Panc1 (cell line): ENCODE results near the gene MIEN1. TPM values are rescaled to one million over a fixed set of nuclear protein-coding genes. Genes with fewer than 3 reads are reported as not detected.

Experiments used
- ATAC-seq: fragments of 200-7000 bp; cut with Tn5 transposase; 2 replicates; pipeline ENCODE4 v1.9.1; 2020; ENCODE audit warnings: mild to moderate bottlenecking, moderate library complexity
- BruUV-seq: library from RNA; stranded (reverse); fragments of 400-500 nt; replicated peaks from 2 replicates; lab custom pipeline; 2021; lab: Mats Ljungman, UMichigan
- CTCF ChIA-PET: fragments of 300-600 bp; sonication (Branson Sonifier 250); formaldehyde crosslinking; loops from one replicate; lab custom pipeline; 2022; ENCODE audit warnings: antibody characterized with exemption; lab: Charles Lee
- POLR2A ChIA-PET: fragments of 300-600 bp; sonication (Branson Sonifier 250); formaldehyde crosslinking; loops from one replicate; lab custom pipeline; 2022; ENCODE audit warnings: antibody characterized with exemption; lab: Charles Lee
- DNase-seq: peaks from one replicate; pipeline ENCODE4 v3.0.0-alpha.2; 2010; ENCODE audit warnings: low read depth, low spot score
- H3K27ac ChIP-seq: 2 replicates; pipeline ENCODE4 v1.5.1; 2011; ENCODE audit warnings: mild to moderate bottlenecking, low read length, inconsistent platforms
- H3K27me3 ChIP-seq: fragments of 200-500 bp; sonication (Bioruptor generic); 2 replicates; pipeline ENCODE4 v1.6.0; 2014; ENCODE audit warnings: low read length, inconsistent platforms; ENCODE audit not compliant: control insufficient read depth, insufficient read depth
- H3K36me3 ChIP-seq: fragments of 200-500 bp; sonication (Bioruptor generic); 2 replicates; pipeline ENCODE4 v1.5.1; 2014; ENCODE audit warnings: inconsistent platforms, mild to moderate bottlenecking, low read length, moderate library complexity; ENCODE audit not compliant: control insufficient read depth, insufficient read depth
- H3K4me1 ChIP-seq: 2 replicates; pipeline ENCODE4 v1.5.1; 2011; ENCODE audit warnings: inconsistent platforms, mild to moderate bottlenecking, low read length, moderate library complexity; ENCODE audit not compliant: control insufficient read depth, insufficient read depth
- H3K4me3 ChIP-seq, 2 experiments: 2 replicates each; pipeline ENCODE4 v1.5.1; 2011 to 2012; ENCODE audit warnings: low read depth in 2 of 2, low read length in 2 of 2, mild to moderate bottlenecking in 2 of 2, inconsistent platforms in 1 of 2, moderate library complexity in 1 of 2
- H3K9me3 ChIP-seq: fragments of 200-500 bp; sonication (Bioruptor generic); 2 replicates; pipeline ENCODE4 v1.5.1; 2014; ENCODE audit warnings: low read depth, mild to moderate bottlenecking, inconsistent platforms, low read length, moderate library complexity; ENCODE audit not compliant: control insufficient read depth, insufficient read depth
- CTCF ChIP-seq: fragments of 450-650 bp; IDR thresholded peaks from 2 replicates; pipeline ENCODE4 v1.5.1; 2017; ENCODE audit warnings: mild to moderate bottlenecking
- POLR2AphosphoS5 ChIP-seq: IDR thresholded peaks from 2 replicates; pipeline ENCODE4 v1.6.1; 2012; ENCODE audit warnings: mild to moderate bottlenecking, low read depth, low read length, moderate library complexity
- REST ChIP-seq, 2 experiments: IDR thresholded peaks; 2 replicates each; pipeline ENCODE4 v1.6.1; 2011 to 2012; ENCODE audit warnings: low read depth in 2 of 2, control low read depth in 1 of 2, low read length in 1 of 2, mild to moderate bottlenecking in 1 of 2, moderate library complexity in 1 of 2; ENCODE audit not compliant: insufficient read depth in 1 of 2
- SIN3A ChIP-seq: IDR thresholded peaks from 2 replicates; pipeline ENCODE4 v1.6.1; 2012; ENCODE audit warnings: low read depth, mild to moderate bottlenecking, low read length, moderate library complexity, borderline replicate concordance; ENCODE audit not compliant: insufficient read depth
- TCF7L2 ChIP-seq: IDR thresholded peaks from 2 replicates; pipeline ENCODE4 v1.6.1; 2011; ENCODE audit warnings: mild to moderate bottlenecking, low read depth, low read length, inconsistent platforms
- in situ Hi-C: cut with HindIII; loops from 2 replicates; pipeline ENCODE4 v1.10.0; 2016; ENCODE audit warnings: low sequenced_read_pairs, low pct_unique_long_range_greater_than_20kb
- intact Hi-C: fragments of 100-400 bp; cut with micrococcal nuclease; formaldehyde crosslinking; loops from one replicate; pipeline ENCODE4 v1.10.0; 2022; ENCODE audit not compliant: unreplicated experiment
- total RNA-seq: library from RNA; stranded (reverse); gene quantifications from one replicate; pipeline ENCODE4 v1.2.1, GENCODE V29; 2021; ENCODE audit not compliant: unreplicated experiment

Gene MIEN1
- total RNA-seq, 1 experiment from 2014 or later = 103 TPM

- Histone ChIP-seq H3K36me3 (no peaks in the 10 kb centered on the region), H3K27me3 (peaks cover 2% of the 10 kb centered on the region; the same call in 1 of the 2 replicates), H3K27ac (no peak overlapping the region), H3K9me3 (no peaks in the 10 kb centered on the region), H3K4me1 (no peaks in the 10 kb centered on the region), H3K4me3 (no peak overlapping the region)
- DNase-seq (peak; percentile 13), ATAC-seq (peak; percentile 65; the same call in 1 of the 2 replicates)
- ChIA-PET POLR2A (no interaction called here), CTCF (interaction anchor here (0.7 kb wide), 1 partner anchor 116 kb away, joined by 3 read pairs; no protein-coding TSS in a partner anchor)
- no TSS peak for BruUV-seq
- intact Hi-C loops = no loop called here
- no peak for TF ChIP-seq SIN3A
- no peak for TF ChIP-seq REST (IDR thresholded peaks at IDR 0.05; ENCODE audit: insufficient read depth in 1 of 2, low read depth in 2 of 2, low read length in 1 of 2)
- TF ChIP-seq POLR2AphosphoS5 = no peak
- no peak for TF ChIP-seq TCF7L2
- no peak for TF ChIP-seq CTCF
- in situ Hi-C loops = no loop called here
Observed at GRCh38 chr17:39769974-39770587, 39.7 kb upstream of the MIEN1 start.

- POLR2A ChIA-PET = no interaction called here
- Histone ChIP-seq H3K4me3 (no peak overlapping the region), H3K27ac (no peak overlapping the region), H3K4me1 (no peaks in the 10 kb centered on the region), H3K36me3 (no peaks in the 10 kb centered on the region), H3K27me3 (no peaks in the 10 kb centered on the region; the same call in 1 of the 2 replicates), H3K9me3 (no peaks in the 10 kb centered on the region)
- CTCF ChIA-PET = no interaction called here
- no TSS peak for BruUV-seq
- in situ Hi-C loops = no loop called here
- intact Hi-C loops = no loop called here
- ATAC-seq (no peak), DNase-seq (no peak)
- TF ChIP-seq CTCF (no peak), REST (IDR thresholded peaks at IDR 0.05; ENCODE audit: insufficient read depth in 1 of 2, low read depth in 2 of 2, low read length in 1 of 2) (no peak), SIN3A (no peak), TCF7L2 (no peak), POLR2AphosphoS5 (no peak)
Observed at GRCh38 chr17:39767147-39767546, 36.8 kb upstream of the MIEN1 start.
